ENCODE data around the gene ANKRD63.
A peak's percentile ranks its signal among the peaks of the same experiment; 100 is the strongest.

ANKRD63 gene

GRCh38 chr15:40238532-40239403, 44.1 kb downstream of the ANKRD63 start, which contains the start of gene PAK6:
TSS of gene PAK6 (plus strand) at chr15:40239063. CDS start at chr15:40264786, 25,723 bp downstream.
- no peaks in the 10 kb centered on the region for H3K9me3 ChIP-seq
- intact Hi-C loops (cut with DNase I; ENCODE audit: low total_unique reads): no loop called here
- peak within 1 kb of the TSS; percentile 8 to 44 for H3K4me3 ChIP-seq
- no peak within 1 kb of the TSS for H3K27ac ChIP-seq
- H3K4me1 ChIP-seq: peaks cover 0 to 24% (median 11%) of the 10 kb centered on the region in 4 donors
- TF ChIP-seq CTCF (IDR thresholded peaks at IDR 0.05): no peak
- DNase-seq: no peak
- no peaks in the 10 kb centered on the region for H3K36me3 ChIP-seq
- peaks cover 0 to 26% of the 10 kb centered on the region in 2 donors for H3K27me3 ChIP-seq

DNA sequence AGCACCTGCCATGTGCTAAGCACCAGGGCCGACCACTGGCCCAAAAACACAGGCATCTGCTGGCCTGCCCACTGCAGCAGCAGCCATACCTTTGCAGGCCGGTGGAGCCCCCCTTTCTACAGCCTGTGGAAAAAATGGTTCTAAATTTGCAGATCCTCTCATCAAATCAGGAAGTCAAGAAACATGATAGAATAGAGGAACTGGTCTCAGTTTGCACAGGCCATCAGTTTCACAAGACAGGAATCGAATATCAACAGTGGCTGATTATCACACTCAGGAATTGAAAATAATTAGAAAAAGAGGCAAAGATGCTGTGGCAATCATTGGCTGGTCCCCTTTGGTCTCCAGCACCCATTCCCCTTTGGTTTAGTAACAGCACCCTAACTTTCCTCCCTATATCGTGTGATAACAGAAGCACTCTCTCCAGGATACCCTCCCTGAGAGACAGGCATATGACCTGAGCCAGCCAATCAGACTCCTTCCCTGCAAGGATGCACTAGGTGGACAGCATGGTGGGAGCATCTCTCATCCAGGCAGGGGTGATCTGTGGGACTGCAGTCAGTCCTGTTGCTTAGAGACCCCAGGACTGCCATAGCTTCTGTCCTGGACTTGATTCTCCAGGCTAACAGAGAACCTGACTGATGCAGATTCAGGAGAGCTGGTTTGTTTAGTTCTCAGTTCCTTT, 47.5 kb downstream of the ANKRD63 start:
- Histone ChIP-seq H3K4me1 (peaks cover 0 to 17% (median 11%) of the 10 kb centered on the region in 4 donors), H3K27me3 (peaks cover 0 to 22% of the 10 kb centered on the region in 2 donors), H3K4me3 (no peak overlapping the region), H3K36me3 (no peaks in the 10 kb centered on the region), H3K9me3 (no peaks in the 10 kb centered on the region), H3K27ac (no peak overlapping the region)
- intact Hi-C loops (cut with DNase I; ENCODE audit: low total_unique reads): no loop called here
- DNase-seq: no peak
- TF ChIP-seq CTCF (IDR thresholded peaks at IDR 0.05): no peak

- no peak for DNase-seq
- Histone ChIP-seq H3K9me3 (no peaks in the 10 kb centered on the region), H3K27ac (no peak overlapping the region), H3K36me3 (no peaks in the 10 kb centered on the region), H3K27me3 (peaks cover 0 to 19% of the 10 kb centered on the region in 2 donors), H3K4me3 (no peak overlapping the region), H3K4me1 (peaks cover 0 to 16% (median 11%) of the 10 kb centered on the region in 4 donors)
- intact Hi-C loops (cut with DNase I; ENCODE audit: low total_unique reads): no loop called here
- TF ChIP-seq CTCF (IDR thresholded peaks at IDR 0.05): no peak
Observed at GRCh38 chr15:40234783-40235182, 48.1 kb downstream of the ANKRD63 start.

GRCh38 chr15:40233727-40234577, 48.9 kb downstream of the ANKRD63 start:
- Histone ChIP-seq H3K9me3 (no peaks in the 10 kb centered on the region), H3K27me3 (peaks cover 0 to 10% of the 10 kb centered on the region in 2 donors), H3K36me3 (no peaks in the 10 kb centered on the region), H3K27ac (no peak overlapping the region), H3K4me3 (no peak overlapping the region), H3K4me1 (peaks cover 0 to 8% (median 5%) of the 10 kb centered on the region in 4 donors)
- intact Hi-C loops (cut with DNase I; ENCODE audit: low total_unique reads): no loop called here
- DNase-seq: no peak
- TF ChIP-seq CTCF (IDR thresholded peaks at IDR 0.05): no peak

- no peak for TF ChIP-seq CTCF (IDR thresholded peaks at IDR 0.05)
- Histone ChIP-seq H3K27ac (no peak overlapping the region), H3K4me3 (no peak overlapping the region), H3K4me1 (no peaks in the 10 kb centered on the region), H3K36me3 (no peaks in the 10 kb centered on the region), H3K9me3 (no peaks in the 10 kb centered on the region), H3K27me3 (no peaks in the 10 kb centered on the region)
- intact Hi-C loops (cut with DNase I; ENCODE audit: low total_unique reads): no loop called here
- DNase-seq: peak in 1 of 2 donors; percentile 60
Observed at GRCh38 chr15:40232625-40233070, 50.2 kb downstream of the ANKRD63 start.
